ENCODE results near the gene NDUFS6.

NDUFS6 gene

GRCh38 chr5:1763960-1764605, 37.1 kb upstream of the NDUFS6 start:
- ChIA-PET CTCF (interaction anchor here (0.6 to 6.2 kb wide), 16 partner anchors 10 to 278 kb away, joined by 3 to 80 read pairs (median 6); partner anchors contain the start of gene MRPL36), POLR2A (no interaction called here)
- no peak for TF ChIP-seq CTCF (IDR thresholded peaks at IDR 0.05; ENCODE audit: insufficient read depth, low read length, missing control alignments)
- 0 out of 2 replicates have a peak overlapping the region, but pooled peaks have one; percentile 4 for H3K4me3 ChIP-seq (ENCODE audit: low read depth, low read length)
- DNase-seq (ENCODE audit: low read depth, low spot score) = no peak

GRCh38 chr5:1764606-1764960, 36.6 kb upstream of the NDUFS6 start:
- no peak for DNase-seq (ENCODE audit: low read depth, low spot score)
- POLR2A ChIA-PET = no interaction called here
- no peak for TF ChIP-seq CTCF (IDR thresholded peaks at IDR 0.05; ENCODE audit: insufficient read depth, low read length, missing control alignments)
- H3K4me3 ChIP-seq (ENCODE audit: low read depth, low read length) = no peak overlapping the region
- CTCF ChIA-PET = interaction anchor here (0.6 to 6.2 kb wide), 12 partner anchors 10 to 1839 kb away, joined by 3 to 80 read pairs (median 8); no protein-coding TSS in a partner anchor

GRCh38 chr5:1765141-1765879, 35.9 kb upstream of the NDUFS6 start:
- no peak overlapping the region for H3K4me3 ChIP-seq (ENCODE audit: low read depth, low read length)
- TF ChIP-seq CTCF (IDR thresholded peaks at IDR 0.05; ENCODE audit: insufficient read depth, low read length, missing control alignments) = no peak
- ChIA-PET POLR2A (no interaction called here), CTCF (interaction anchor here (1.2 to 6.2 kb wide), 5 partner anchors 9 to 1838 kb away, joined by 3 to 80 read pairs (median 38); no protein-coding TSS in a partner anchor)
- DNase-seq (ENCODE audit: low read depth, low spot score) = peak; percentile 3

DNA sequence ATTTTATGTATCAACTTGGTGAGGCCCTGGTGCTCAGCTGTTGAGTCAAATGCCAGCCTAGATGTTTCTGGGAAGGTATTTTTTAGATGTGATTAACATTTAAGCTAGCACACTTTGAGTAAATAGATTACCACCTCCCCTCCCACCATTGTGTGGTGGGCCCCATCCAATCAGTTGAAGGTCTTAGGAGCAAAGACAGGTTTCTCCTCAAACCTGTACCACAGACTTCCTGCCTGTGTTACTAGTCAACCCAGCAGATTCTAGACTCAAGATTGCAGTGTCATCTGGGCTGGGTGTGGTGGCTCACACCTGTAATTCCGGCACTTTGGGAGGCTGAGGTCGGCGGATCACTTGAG, 35.3 kb upstream of the NDUFS6 start:
- no peak overlapping the region for H3K4me3 ChIP-seq (ENCODE audit: low read depth, low read length)
- no peak for TF ChIP-seq CTCF (IDR thresholded peaks at IDR 0.05; ENCODE audit: insufficient read depth, low read length, missing control alignments)
- no peak for DNase-seq (ENCODE audit: low read depth, low spot score)
- ChIA-PET CTCF (interaction anchor here (1.2 to 6.2 kb wide), 3 partner anchors 8 to 1838 kb away, joined by 3 to 80 read pairs (median 45); no protein-coding TSS in a partner anchor), POLR2A (no interaction called here)

GRCh38 chr5:1767524-1768282, 33.5 kb upstream of the NDUFS6 start:
- no peak for TF ChIP-seq CTCF (IDR thresholded peaks at IDR 0.05; ENCODE audit: insufficient read depth, low read length, missing control alignments)
- ChIA-PET POLR2A (no interaction called here), CTCF (interaction anchor here (1.0 kb wide), 1 partner anchor 32 kb away, joined by 3 read pairs; the partner anchor contains the start of gene MRPL36)
- no peak overlapping the region for H3K4me3 ChIP-seq (ENCODE audit: low read depth, low read length)
- no peak for DNase-seq (ENCODE audit: low read depth, low spot score)
